ENCODE measurements around the gene HAUS8. TPM values are rescaled to one million over a fixed set of nuclear protein-coding genes. Genes with fewer than 3 reads are reported as not detected.

HAUS8 gene
- total and polyA plus RNA-seq, 2 donors (not counting 3 experiments of a cell fraction or from before 2014, with no cell fraction given), result 9.6 to 30.3 TPM

- peaks cover 0 to 10% of the 10 kb centered on the region in 2 experiments for H3K36me3 ChIP-seq (ENCODE audit: control insufficient read depth in 2 of 2, extremely low read depth in 1 of 2, insufficient read depth in 2 of 2, low read length in 2 of 2)
- H3K9me3 ChIP-seq (replicated peaks; ENCODE audit: control insufficient read depth, insufficient read depth, low read length), result no peaks in the 10 kb centered on the region
- ChIA-PET POLR2A (no interaction called here), CTCF (no interaction called here)
- no peak overlapping the region for H3K9ac ChIP-seq (replicated peaks; ENCODE audit: extremely low read depth, insufficient read depth, low read length)
- dilution Hi-C loops (cut with MboI; ENCODE audit: extremely low pct_ligation_motif_present, low sequenced_read_pairs) (no loop called here), intact Hi-C loops (cut with micrococcal nuclease) (no loop called here)
- no peak for FAIRE-seq
- H3K4me3 ChIP-seq (replicated peaks in 1 of 3; ENCODE audit: insufficient read depth in 1 of 3, low read depth in 1 of 3, low read length in 3 of 3), result no peak overlapping the region
- no peaks in the 10 kb centered on the region for H3K9me1 ChIP-seq (replicated peaks; ENCODE audit: control insufficient read depth, extremely low read depth, insufficient read depth, low read length)
- peaks cover 12% of the 10 kb centered on the region for H3K4me1 ChIP-seq (ENCODE audit: control insufficient read depth, extremely low read depth, insufficient read depth, low read length)
- no peak overlapping the region for H3K4me2 ChIP-seq (ENCODE audit: insufficient read depth, low read length)
- peaks cover 89% of the 10 kb centered on the region for H3K79me2 ChIP-seq (ENCODE audit: control insufficient read depth, insufficient read depth, low read length)
- no peak for DNase-seq (ENCODE audit: low read depth, low spot score)
- H4K20me1 ChIP-seq (replicated peaks; ENCODE audit: control insufficient read depth, extremely low read depth, insufficient read depth, low read length), result peaks cover 5% of the 10 kb centered on the region
- H3K27ac ChIP-seq (ENCODE audit: insufficient read depth, low read depth, low read length), result no peak overlapping the region
- H3K27me3 ChIP-seq (ENCODE audit: control insufficient read depth in 2 of 2, insufficient read depth in 2 of 2, low read length in 2 of 2), result no peaks in the 10 kb centered on the region
- H2AFZ ChIP-seq (ENCODE audit: low read depth, low read length), result no peak overlapping the region
- TF ChIP-seq FOS (IDR thresholded peaks at IDR 0.05; ENCODE audit: borderline replicate concordance, insufficient read depth, low read length) (no peak), JUN (IDR thresholded peaks at IDR 0.05; ENCODE audit: borderline replicate concordance, insufficient read depth, insufficient read length, low read depth) (no peak), MYC (IDR thresholded peaks at IDR 0.05; ENCODE audit: low read depth, low read length) (no peak), POLR2AphosphoS5 (IDR thresholded peaks at IDR 0.05; ENCODE audit: insufficient read depth, low read depth, low read length) (no peak), EZH2 (IDR thresholded peaks at IDR 0.05; ENCODE audit: borderline replicate concordance, low read depth, low read length, severe bottlenecking) (no peak), POLR2A (IDR thresholded peaks at IDR 0.05; ENCODE audit: low read depth, low read length) (no peak)
- no TSS peak for BruUV-seq (replicated peaks)
These were observed 23.1 kb upstream of the HAUS8 start for GRCh38 chr19:17098326-17098725.

DNA sequence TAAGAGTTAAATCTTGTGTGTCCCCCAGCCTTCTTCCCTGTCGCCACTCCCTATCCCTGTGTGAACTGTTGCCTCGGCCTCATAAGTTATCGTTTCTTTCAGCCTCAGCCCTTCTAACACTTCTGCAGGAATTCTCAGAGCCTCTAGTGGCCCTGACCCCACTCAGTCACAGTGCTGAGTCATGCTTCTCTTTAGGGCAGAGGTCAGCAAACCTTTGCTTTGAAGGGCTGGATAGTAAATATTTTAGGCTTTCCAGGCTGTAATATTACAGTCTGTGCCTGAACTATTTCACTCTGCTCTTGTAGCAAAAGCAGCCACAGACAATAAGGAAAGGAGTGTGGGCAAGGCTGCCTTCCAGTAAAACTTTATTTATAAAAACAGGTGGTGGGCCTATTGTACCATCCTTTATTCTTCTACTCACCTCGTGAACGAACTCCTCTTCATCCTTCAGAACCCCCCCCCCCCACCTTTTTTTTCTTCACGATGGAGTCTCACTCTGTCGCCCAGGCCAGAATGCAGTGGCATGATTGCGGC, 22.4 kb upstream of the HAUS8 start:
- TF ChIP-seq FOS (IDR thresholded peaks at IDR 0.05; ENCODE audit: borderline replicate concordance, insufficient read depth, low read length), result peak; percentile 44
- no peak for TF ChIP-seq POLR2AphosphoS5 (IDR thresholded peaks at IDR 0.05; ENCODE audit: insufficient read depth, low read depth, low read length)
- Histone ChIP-seq H3K36me3 (ENCODE audit: control insufficient read depth in 2 of 2, extremely low read depth in 1 of 2, insufficient read depth in 2 of 2, low read length in 2 of 2) (peaks cover 0 to 10% of the 10 kb centered on the region in 2 experiments), H2AFZ (ENCODE audit: low read depth, low read length) (no peak overlapping the region), H3K4me3 (replicated peaks in 1 of 3; ENCODE audit: insufficient read depth in 1 of 3, low read depth in 1 of 3, low read length in 3 of 3) (no peak overlapping the region), H3K9me1 (replicated peaks; ENCODE audit: control insufficient read depth, extremely low read depth, insufficient read depth, low read length) (no peaks in the 10 kb centered on the region), H3K4me2 (ENCODE audit: insufficient read depth, low read length) (peak overlapping the region; percentile 28), H3K4me1 (ENCODE audit: control insufficient read depth, extremely low read depth, insufficient read depth, low read length) (peaks cover 12% of the 10 kb centered on the region), H3K9ac (replicated peaks; ENCODE audit: extremely low read depth, insufficient read depth, low read length) (peak overlapping the region; percentile 7), H3K9me3 (replicated peaks; ENCODE audit: control insufficient read depth, insufficient read depth, low read length) (no peaks in the 10 kb centered on the region), H3K27me3 (ENCODE audit: control insufficient read depth in 2 of 2, insufficient read depth in 2 of 2, low read length in 2 of 2) (no peaks in the 10 kb centered on the region), H3K27ac (ENCODE audit: insufficient read depth, low read depth, low read length) (peak overlapping the region; percentile 16), H3K79me2 (ENCODE audit: control insufficient read depth, insufficient read depth, low read length) (peaks cover 89% of the 10 kb centered on the region), H4K20me1 (replicated peaks; ENCODE audit: control insufficient read depth, extremely low read depth, insufficient read depth, low read length) (peaks cover 5% of the 10 kb centered on the region)
- DNase-seq (ENCODE audit: low read depth, low spot score) (peak; percentile 41), FAIRE-seq (peak; percentile 85)
- BruUV-seq (replicated peaks), result no TSS peak
- intact Hi-C loops (cut with micrococcal nuclease) (no loop called here), dilution Hi-C loops (cut with MboI; ENCODE audit: extremely low pct_ligation_motif_present, low sequenced_read_pairs) (no loop called here)
- ChIA-PET POLR2A (no interaction called here), CTCF (interaction anchor here (0.8 kb wide), 1 partner anchor 8 kb away, joined by 3 read pairs; no protein-coding TSS in a partner anchor)
